H1 (cell line): Measurements from ENCODE around the gene CELF3. TPM values are rescaled to one million over a fixed set of nuclear protein-coding genes. Genes with fewer than 3 reads are reported as not detected.

Experiments used
- GABPA ChIP-seq: IDR thresholded peaks from 2 replicates; pipeline ENCODE4 v1.6.1; 2011; ENCODE audit warnings: mild to moderate bottlenecking, low read length, moderate library complexity, borderline replicate concordance; ENCODE audit not compliant: insufficient read depth
- KDM1A ChIP-seq: fragments of 200-600, 300-600 bp; sonication (generic); IDR thresholded peaks from 2 replicates; pipeline ENCODE4 v1.7.1; 2016; ENCODE audit warnings: mild to moderate bottlenecking, low read length, borderline replicate concordance
- SP4 ChIP-seq: IDR thresholded peaks from 2 replicates; pipeline ENCODE4 v1.6.1; 2012; ENCODE audit warnings: low read length, inconsistent platforms
- TAF1 ChIP-seq: IDR thresholded peaks from 2 replicates; pipeline ENCODE4 v1.6.1; 2011; ENCODE audit warnings: mild to moderate bottlenecking, low read depth, low read length
- TCF12 ChIP-seq: IDR thresholded peaks from 2 replicates; pipeline ENCODE4 v1.6.1; 2011; ENCODE audit warnings: low read depth, mild to moderate bottlenecking, low read length
- polyA plus RNA-seq, 7 experiments: library from polyadenylated mRNA; depleted of rRNA in 3 of 7; stranded (reverse) in 5 of 7; unstranded in 2 of 7; fragments of >200 nt in 5 of 7; fragments of 200-250 nt in 2 of 7; gene quantifications; 1 replicate in 5 of 7; 2 replicates in 1 of 7; 4 replicates in 1 of 7; pipeline versions ENCODE4 v1.2.1 to v1.2.3, GENCODE V29; 2011 to 2013; ENCODE audit warnings: missing spikeins in 2 of 7, mixed read lengths in 2 of 7
- total RNA-seq: library from RNA; stranded (reverse); fragmentation: NEBNext Ultra II Directional; extraction: Animal tissue kit (Norgen Biotek cat#: 25700); gene quantifications from 2 replicates; pipeline ENCODE4 v1.2.1, GENCODE V29; 2021

The CELF3 gene
- total and polyA plus RNA-seq, 2 of the 8 experiments (the other 6 are each of a cell fraction or from before 2014, with no cell fraction given) = 0.34 to 1.2 TPM

DNA sequence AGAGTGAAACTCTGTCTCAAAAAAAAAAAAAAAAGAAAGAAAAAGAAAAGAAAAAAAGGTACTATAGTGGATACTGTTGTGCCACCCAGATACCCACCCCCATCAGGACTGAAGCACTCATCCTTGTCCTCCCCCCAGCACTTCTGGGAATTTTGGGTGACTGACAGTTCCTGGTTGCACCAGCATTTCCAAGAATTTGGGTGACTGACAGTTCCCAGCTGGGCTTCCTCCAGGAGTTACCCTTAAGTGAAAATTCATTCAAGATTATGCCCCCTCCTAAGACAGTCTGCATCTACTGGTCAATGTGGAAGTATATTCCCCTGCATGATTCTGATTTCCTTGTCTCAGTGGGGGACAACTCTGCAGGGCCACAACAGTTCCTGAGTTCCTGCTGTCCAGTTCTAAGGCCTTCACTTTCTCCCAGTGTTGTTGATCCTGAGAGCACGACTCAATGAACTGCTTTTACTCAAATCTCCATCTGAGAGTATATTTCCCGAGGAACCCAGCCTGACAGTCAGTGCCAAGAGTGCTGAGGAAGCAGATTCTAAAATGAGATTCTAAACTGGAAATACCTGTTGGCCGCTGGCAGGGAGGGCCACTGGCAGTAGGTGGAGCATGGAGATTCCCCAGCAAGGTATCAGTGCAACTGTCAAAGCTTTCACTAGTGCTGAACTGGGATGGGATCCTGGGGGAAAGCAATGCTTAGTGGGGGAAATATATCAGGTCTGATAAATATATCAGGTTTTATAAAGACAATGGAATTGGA, 23.2 kb upstream of the CELF3 start (continued):
- no peak for TF ChIP-seq KDM1A
- no peak for TF ChIP-seq SP4
- TF ChIP-seq TAF1 = no peak
- TF ChIP-seq TCF12 = no peak
- TF ChIP-seq GABPA = no peak
